ENCODE data around the gene PRICKLE3.

The PRICKLE3 gene

DNA sequence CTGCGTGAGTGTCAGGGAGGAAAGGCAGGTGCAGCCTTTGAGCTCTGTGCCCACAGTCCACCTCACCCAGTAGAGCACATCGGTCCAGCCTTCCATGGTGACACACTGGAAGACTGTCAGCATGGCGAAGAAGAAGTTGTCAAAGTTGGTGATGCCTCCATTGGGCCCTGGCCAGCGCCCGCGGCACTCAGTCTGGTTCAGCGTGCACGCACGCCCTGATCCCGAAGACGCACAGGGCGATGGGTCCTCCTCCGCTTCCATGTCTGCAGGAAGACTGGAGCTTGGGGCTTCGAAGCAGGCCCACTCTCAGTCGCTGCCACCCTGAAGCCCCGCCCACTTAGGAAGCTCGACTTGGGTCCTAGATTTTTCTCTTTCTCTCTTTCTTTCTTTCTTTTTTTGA, 42.0 kb upstream of the PRICKLE3 start:
- no peak overlapping the region for H3K27ac ChIP-seq
- TF ChIP-seq, protein P1, sequence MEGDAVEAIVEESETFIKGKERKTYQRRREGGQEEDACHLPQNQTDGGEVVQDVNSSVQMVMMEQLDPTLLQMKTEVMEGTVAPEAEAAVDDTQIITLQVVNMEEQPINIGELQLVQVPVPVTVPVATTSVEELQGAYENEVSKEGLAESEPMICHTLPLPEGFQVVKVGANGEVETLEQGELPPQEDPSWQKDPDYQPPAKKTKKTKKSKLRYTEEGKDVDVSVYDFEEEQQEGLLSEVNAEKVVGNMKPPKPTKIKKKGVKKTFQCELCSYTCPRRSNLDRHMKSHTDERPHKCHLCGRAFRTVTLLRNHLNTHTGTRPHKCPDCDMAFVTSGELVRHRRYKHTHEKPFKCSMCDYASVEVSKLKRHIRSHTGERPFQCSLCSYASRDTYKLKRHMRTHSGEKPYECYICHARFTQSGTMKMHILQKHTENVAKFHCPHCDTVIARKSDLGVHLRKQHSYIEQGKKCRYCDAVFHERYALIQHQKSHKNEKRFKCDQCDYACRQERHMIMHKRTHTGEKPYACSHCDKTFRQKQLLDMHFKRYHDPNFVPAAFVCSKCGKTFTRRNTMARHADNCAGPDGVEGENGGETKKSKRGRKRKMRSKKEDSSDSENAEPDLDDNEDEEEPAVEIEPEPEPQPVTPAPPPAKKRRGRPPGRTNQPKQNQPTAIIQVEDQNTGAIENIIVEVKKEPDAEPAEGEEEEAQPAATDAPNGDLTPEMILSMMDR (conservative IDR thresholded peaks at IDR 0.05), result no peak

DNA sequence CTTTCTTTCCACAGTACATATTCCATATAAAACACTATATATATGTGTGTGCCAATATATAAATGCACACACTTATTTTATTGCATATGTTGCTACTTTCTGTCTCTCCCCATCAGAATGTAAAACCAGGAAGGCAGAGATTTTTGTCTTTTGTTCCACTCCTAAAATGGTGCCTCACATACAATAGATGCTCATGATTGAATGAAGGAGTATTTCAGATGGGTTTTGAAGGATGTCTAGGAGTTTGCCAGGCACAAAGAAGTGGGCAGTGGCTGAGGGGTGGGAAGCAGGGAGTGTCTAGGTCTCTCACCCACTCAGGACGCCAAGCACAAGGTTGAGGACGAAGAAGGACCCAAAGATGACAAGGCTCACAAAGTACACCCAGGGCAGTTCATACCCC, 41.6 kb upstream of the PRICKLE3 start:
- TF ChIP-seq, protein P1 (conservative IDR thresholded peaks at IDR 0.05), result no peak

DNA sequence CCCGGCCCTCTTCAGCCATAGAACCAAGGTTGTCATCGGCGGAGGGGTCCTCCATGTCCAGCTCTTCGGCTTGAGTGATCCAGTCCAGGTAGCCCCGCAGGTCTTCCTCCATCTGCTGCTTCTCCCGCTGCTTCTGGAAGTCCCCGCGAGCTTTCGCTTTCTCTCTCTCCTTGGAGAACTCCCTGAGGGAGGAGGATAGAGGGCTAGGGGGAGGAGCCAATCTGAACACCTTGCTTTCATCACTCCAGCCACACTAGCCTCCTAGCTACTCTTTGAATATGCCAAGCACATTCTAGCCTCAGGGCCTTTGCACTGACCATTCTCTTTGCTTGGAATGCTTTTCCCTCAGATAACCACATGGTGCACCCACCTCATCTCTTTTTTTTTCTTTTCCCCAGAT, 40.8 kb upstream of the PRICKLE3 start:
- TF ChIP-seq, protein P1 (conservative IDR thresholded peaks at IDR 0.05), result no peak
- no peak overlapping the region for H3K27ac ChIP-seq

More for the DNA sequence above, 41.6 kb upstream of the PRICKLE3 start:
- no peak overlapping the region for H3K27ac ChIP-seq

DNA sequence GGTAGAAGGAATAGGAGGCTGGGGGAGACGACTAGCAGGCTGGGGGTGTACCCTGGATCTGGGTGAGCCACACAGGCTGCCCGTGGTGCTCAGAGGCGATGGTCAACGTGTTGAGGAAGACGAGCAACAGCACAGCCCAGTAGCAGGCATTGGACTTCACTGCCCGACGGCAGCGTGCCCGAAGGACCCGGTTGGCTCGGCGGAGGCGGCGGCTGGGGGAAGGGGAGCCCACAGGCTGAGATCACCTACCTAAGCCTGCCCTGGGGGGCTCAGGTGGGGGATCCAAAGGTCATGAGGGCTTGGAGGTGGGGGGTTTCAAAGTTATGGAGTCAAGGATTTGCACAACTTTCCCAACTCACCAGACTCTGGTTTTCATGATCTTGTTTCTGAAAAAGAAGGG, 39.7 kb upstream of the PRICKLE3 start:
- H3K27ac ChIP-seq, result no peak overlapping the region
- TF ChIP-seq, protein P1 (conservative IDR thresholded peaks at IDR 0.05), result no peak

DNA sequence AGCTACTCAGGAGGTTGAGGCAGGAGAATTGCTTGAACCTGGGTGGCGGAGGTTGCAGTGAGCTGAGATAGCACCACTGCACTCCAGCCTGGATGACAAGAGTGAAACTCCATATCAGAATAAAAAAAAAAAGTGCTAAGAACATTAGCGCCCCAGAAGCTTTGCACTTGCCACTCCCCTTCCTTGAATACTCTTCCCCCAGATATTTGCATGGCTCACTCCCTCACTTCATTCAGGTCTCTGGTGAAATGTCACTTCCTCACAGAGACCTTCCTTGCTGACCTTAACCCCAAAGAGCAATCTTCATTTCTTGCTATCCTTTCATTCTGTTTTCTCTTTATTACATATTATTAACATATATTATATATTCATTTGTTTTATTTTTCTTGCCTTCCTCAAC, 35.7 kb upstream of the PRICKLE3 start:
- H3K27ac ChIP-seq, result no peak overlapping the region
- TF ChIP-seq, protein P1 (conservative IDR thresholded peaks at IDR 0.05), result no peak

DNA sequence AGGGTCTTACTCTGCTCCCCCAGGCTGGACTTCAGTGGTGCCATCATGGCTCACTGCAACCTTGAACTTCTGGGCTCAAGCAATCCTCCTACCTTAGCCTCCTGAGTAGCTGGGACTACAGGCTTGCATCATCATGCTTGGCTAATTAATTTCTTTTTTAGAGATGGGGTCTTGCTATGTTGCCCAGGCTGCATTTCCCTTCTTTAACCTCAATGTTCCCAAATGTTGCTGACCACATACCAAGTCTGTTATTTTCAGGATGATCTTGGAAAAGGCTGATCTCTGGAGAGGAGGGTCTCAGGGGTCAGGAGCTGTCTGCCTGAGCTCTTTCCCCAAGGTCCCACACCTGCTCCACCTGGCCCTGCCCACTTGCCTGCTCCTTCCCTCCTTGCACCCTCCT, 33.9 kb upstream of the PRICKLE3 start:
- TF ChIP-seq, protein P1 (conservative IDR thresholded peaks at IDR 0.05), result no peak
- H3K27ac ChIP-seq, result no peak overlapping the region

DNA sequence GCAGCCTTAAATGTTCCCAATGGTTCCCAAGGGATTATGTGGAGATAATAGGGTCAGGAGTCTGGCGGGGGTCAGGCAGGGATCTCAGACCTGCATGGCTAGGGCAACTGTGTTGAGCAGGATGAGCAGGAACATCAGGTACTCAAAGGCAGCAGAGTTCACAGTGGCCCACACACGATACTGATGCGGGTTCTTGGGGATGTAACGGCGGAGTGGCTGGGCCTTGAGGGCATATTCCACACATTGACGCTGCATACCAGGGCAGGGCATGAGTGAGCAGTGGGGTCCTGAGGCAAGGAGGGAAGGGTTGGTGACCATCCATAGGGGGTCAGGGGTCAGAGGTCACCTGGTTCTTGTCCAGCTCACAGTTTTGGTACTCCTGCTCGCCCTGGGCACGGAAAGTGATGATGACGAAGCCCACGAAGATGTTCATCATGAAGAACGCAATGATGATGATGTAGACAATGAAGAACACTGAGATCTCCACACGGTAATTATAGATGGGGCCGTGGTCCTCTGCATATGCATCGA, 28.9 kb upstream of the PRICKLE3 start:
- TF ChIP-seq, protein P1 (conservative IDR thresholded peaks at IDR 0.05), result no peak
- no peak overlapping the region for H3K27ac ChIP-seq

Measured in VCaP (cell line).